Measurements from ENCODE around the gene DLG2. TPM values are rescaled to one million over a fixed set of nuclear protein-coding genes. Genes with fewer than 3 reads are reported as not detected.

DLG2 gene
- total RNA-seq, 1 experiment from 2014 or later = 17.5 TPM

DNA sequence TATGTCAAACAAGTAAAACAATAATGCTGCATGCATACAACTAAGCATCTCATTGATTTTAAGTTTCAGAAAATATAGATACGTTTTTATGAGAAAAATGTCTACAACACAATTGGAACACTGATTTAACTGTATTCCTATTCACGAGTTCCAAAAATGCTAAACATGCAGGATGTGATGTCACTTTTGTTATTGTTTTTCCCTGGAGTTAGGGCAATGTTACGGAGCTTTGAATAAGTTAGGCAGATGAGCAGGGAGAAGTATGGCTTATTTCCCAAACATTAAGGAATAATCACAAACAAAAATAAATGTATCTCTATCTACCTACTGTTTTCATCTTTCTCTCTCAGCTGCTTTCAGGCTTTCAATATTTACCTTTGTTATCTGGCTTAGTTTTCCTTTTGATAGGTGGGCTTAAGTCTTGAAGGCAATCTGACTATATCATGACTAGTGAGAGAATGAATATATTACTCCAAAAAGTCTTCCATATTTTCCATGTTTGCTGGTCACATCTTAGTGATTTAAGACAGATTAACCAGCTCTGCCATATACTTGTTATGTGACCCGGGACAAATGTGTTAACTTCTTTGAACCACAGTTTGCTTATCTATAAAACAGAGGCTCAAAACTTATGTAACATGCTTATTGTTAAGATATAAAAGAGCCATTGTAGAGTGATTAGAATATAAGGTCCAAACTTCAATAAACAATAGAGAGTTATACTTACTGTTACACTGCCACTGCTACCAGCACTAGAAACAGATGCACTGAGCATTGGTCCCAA, 1486.6 kb downstream of the DLG2 start:
- CTCF ChIA-PET = interaction anchor here (0.8 kb wide), 1 partner anchor 323 kb away, joined by 3 read pairs; no protein-coding TSS in a partner anchor
- DNase-seq (ENCODE audit: low spot score) = no peak
- Mint-ChIP-seq H3K27me3 (ENCODE audit: low read depth) (no peaks in the 10 kb centered on the region), H3K9me3 (no peaks in the 10 kb centered on the region), H3K4me3 (no peak overlapping the region), H3K4me1 (peaks cover 24% of the 10 kb centered on the region), H3K36me3 (no peaks in the 10 kb centered on the region), H3K27ac (no peak overlapping the region)
- no peak for TF ChIP-seq JAZF1 (CRISPR knock-in tag; IDR thresholded peaks at IDR 0.05)
- no peak for TF ChIP-seq CREB1 (CRISPR knock-in tag; IDR thresholded peaks at IDR 0.05)
- TF ChIP-seq, protein P1, sequence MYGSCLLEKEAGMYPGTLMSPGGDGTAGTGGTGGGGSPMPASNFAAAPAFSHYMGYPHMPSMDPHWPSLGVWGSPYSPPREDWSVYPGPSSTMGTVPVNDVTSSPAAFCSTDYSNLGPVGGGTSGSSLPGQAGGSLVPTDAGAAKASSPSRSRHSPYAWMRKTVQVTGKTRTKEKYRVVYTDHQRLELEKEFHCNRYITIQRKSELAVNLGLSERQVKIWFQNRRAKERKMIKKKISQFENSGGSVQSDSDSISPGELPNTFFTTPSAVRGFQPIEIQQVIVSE (CRISPR knock-in tag; IDR thresholded peaks at IDR 0.05; ENCODE audit: borderline replicate concordance) = no peak
- TF ChIP-seq, protein P2, sequence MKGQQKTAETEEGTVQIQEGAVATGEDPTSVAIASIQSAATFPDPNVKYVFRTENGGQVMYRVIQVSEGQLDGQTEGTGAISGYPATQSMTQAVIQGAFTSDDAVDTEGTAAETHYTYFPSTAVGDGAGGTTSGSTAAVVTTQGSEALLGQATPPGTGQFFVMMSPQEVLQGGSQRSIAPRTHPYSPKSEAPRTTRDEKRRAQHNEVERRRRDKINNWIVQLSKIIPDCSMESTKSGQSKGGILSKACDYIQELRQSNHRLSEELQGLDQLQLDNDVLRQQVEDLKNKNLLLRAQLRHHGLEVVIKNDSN (CRISPR knock-in tag; IDR thresholded peaks at IDR 0.05) = no peak
- TF ChIP-seq, protein P3, sequence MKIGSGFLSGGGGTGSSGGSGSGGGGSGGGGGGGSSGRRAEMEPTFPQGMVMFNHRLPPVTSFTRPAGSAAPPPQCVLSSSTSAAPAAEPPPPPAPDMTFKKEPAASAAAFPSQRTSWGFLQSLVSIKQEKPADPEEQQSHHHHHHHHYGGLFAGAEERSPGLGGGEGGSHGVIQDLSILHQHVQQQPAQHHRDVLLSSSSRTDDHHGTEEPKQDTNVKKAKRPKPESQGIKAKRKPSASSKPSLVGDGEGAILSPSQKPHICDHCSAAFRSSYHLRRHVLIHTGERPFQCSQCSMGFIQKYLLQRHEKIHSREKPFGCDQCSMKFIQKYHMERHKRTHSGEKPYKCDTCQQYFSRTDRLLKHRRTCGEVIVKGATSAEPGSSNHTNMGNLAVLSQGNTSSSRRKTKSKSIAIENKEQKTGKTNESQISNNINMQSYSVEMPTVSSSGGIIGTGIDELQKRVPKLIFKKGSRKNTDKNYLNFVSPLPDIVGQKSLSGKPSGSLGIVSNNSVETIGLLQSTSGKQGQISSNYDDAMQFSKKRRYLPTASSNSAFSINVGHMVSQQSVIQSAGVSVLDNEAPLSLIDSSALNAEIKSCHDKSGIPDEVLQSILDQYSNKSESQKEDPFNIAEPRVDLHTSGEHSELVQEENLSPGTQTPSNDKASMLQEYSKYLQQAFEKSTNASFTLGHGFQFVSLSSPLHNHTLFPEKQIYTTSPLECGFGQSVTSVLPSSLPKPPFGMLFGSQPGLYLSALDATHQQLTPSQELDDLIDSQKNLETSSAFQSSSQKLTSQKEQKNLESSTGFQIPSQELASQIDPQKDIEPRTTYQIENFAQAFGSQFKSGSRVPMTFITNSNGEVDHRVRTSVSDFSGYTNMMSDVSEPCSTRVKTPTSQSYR (CRISPR knock-in tag; IDR thresholded peaks at IDR 0.05) = no peak
- no peak for TF ChIP-seq ESRRA (CRISPR knock-in tag; IDR thresholded peaks at IDR 0.05; ENCODE audit: borderline replicate concordance)
- POLR2A ChIA-PET = no interaction called here
- no peak for ATAC-seq

DNA sequence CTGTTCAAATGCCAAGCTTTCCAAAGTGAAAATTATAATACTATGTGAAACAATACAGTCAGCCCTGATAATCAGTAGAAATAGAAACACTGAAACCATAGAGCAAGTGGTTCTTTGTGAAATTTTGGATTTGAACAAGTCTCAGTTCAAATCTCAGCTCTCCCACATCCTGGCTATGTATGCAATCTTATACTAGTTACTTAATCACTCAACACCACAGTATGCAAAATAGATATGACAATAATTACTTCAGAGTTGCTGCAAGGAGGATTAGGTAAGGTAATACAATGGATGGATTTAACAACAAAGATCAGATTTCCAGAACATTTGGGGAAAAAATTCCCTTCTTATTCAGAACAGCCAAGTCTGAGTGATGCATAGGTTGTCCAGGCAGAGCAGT, 1489.2 kb downstream of the DLG2 start:
- ATAC-seq (no peak), DNase-seq (ENCODE audit: low spot score) (no peak)
- no peaks in the 10 kb centered on the region for H3K9me3 Mint-ChIP-seq
- no peak overlapping the region for H3K27ac Mint-ChIP-seq
- POLR2A ChIA-PET = no interaction called here
- peaks cover 27% of the 10 kb centered on the region for H3K4me1 Mint-ChIP-seq
- no peaks in the 10 kb centered on the region for H3K27me3 Mint-ChIP-seq (ENCODE audit: low read depth)
- no peaks in the 10 kb centered on the region for H3K36me3 Mint-ChIP-seq
- TF ChIP-seq HMGA2 (CRISPR knock-in tag; IDR thresholded peaks at IDR 0.05) (no peak), OVOL2 (CRISPR knock-in tag; IDR thresholded peaks at IDR 0.05; ENCODE audit: borderline replicate concordance) (no peak), ETV6 (CRISPR knock-in tag; IDR thresholded peaks at IDR 0.05) (no peak), KAT7 (CRISPR knock-in tag; IDR thresholded peaks at IDR 0.05; ENCODE audit: borderline replicate concordance) (no peak), ZNF317 (CRISPR knock-in tag; IDR thresholded peaks at IDR 0.05; ENCODE audit: borderline replicate concordance, low read depth) (no peak)
- TF ChIP-seq, protein P4, sequence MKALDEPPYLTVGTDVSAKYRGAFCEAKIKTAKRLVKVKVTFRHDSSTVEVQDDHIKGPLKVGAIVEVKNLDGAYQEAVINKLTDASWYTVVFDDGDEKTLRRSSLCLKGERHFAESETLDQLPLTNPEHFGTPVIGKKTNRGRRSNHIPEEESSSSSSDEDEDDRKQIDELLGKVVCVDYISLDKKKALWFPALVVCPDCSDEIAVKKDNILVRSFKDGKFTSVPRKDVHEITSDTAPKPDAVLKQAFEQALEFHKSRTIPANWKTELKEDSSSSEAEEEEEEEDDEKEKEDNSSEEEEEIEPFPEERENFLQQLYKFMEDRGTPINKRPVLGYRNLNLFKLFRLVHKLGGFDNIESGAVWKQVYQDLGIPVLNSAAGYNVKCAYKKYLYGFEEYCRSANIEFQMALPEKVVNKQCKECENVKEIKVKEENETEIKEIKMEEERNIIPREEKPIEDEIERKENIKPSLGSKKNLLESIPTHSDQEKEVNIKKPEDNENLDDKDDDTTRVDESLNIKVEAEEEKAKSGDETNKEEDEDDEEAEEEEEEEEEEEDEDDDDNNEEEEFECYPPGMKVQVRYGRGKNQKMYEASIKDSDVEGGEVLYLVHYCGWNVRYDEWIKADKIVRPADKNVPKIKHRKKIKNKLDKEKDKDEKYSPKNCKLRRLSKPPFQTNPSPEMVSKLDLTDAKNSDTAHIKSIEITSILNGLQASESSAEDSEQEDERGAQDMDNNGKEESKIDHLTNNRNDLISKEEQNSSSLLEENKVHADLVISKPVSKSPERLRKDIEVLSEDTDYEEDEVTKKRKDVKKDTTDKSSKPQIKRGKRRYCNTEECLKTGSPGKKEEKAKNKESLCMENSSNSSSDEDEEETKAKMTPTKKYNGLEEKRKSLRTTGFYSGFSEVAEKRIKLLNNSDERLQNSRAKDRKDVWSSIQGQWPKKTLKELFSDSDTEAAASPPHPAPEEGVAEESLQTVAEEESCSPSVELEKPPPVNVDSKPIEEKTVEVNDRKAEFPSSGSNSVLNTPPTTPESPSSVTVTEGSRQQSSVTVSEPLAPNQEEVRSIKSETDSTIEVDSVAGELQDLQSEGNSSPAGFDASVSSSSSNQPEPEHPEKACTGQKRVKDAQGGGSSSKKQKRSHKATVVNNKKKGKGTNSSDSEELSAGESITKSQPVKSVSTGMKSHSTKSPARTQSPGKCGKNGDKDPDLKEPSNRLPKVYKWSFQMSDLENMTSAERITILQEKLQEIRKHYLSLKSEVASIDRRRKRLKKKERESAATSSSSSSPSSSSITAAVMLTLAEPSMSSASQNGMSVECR (CRISPR knock-in tag; IDR thresholded peaks at IDR 0.05; ENCODE audit: borderline replicate concordance) = no peak
- TF ChIP-seq, protein P1 (CRISPR knock-in tag; IDR thresholded peaks at IDR 0.05; ENCODE audit: borderline replicate concordance) = no peak
- TF ChIP-seq, protein P5, sequence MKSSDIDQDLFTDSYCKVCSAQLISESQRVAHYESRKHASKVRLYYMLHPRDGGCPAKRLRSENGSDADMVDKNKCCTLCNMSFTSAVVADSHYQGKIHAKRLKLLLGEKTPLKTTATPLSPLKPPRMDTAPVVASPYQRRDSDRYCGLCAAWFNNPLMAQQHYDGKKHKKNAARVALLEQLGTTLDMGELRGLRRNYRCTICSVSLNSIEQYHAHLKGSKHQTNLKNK (CRISPR knock-in tag; IDR thresholded peaks at IDR 0.05) = no peak
- H3K4me3 Mint-ChIP-seq = no peak overlapping the region
- CTCF ChIA-PET = interaction anchor here (0.6 kb wide), 1 partner anchor 9 kb away, joined by 3 read pairs; no protein-coding TSS in a partner anchor

Data from WTC11 (cell line).